Endothelial cell of umbilical vein (primary cell): ENCODE results near the gene DPEP3. TPM values are rescaled to one million over a fixed set of nuclear protein-coding genes. Genes with fewer than 3 reads are reported as not detected.
A peak's percentile ranks its signal among the peaks of the same experiment; 100 is the strongest.

Experiments
- BruUV-seq: library from RNA; stranded (reverse); fragments of 400-500 nt; replicated peaks from 2 replicates; lab custom pipeline; 2021; lab: Mats Ljungman, UMichigan
- CTCF ChIA-PET: fragments of 300-600, 350-600 bp; sonication (Branson Sonifier 250); formaldehyde crosslinking; loops from one replicate; lab custom pipeline; 2021; ENCODE audit warnings: antibody characterized with exemption, inconsistent platforms; lab: Charles Lee
- POLR2A ChIA-PET: fragments of 300-600, 350-600 bp; sonication (Branson Sonifier 250); formaldehyde crosslinking; loops from one replicate; lab custom pipeline; 2021; ENCODE audit warnings: antibody characterized with exemption, inconsistent platforms; lab: Charles Lee
- DNase-seq: peaks from one replicate; pipeline ENCODE4 v3.0.0-alpha.2; 2011; ENCODE audit warnings: low read depth, low spot score
- FAIRE-seq: peaks from 2 replicates; lab custom pipeline; 2011; peaks lifted over from hg19 to GRCh38; lab: Jason Lieb, UNC
- H2AFZ ChIP-seq: 2 replicates; pipeline ENCODE4 v1.6.0; 2012; ENCODE audit warnings: low read depth, low read length, control low read depth, inconsistent platforms
- H3K27ac ChIP-seq: 2 replicates; pipeline ENCODE4 v1.5.1; 2011; ENCODE audit warnings: low read depth, mild to moderate bottlenecking, control low read depth, low read length, moderate library complexity; ENCODE audit not compliant: insufficient read depth
- H3K27me3 ChIP-seq, 2 experiments: 2 replicates each; pipeline versions ENCODE4 v1.6.0 to v1.6.1; 2011; ENCODE audit warnings: low read length in 2 of 2, mixed read lengths in 1 of 2; ENCODE audit not compliant: control insufficient read depth in 2 of 2, insufficient read depth in 2 of 2
- H3K36me3 ChIP-seq, 2 experiments: 2 replicates in 1 of 2; 3 replicates in 1 of 2; pipeline ENCODE4 v1.5.1; 2011; ENCODE audit warnings: low read length in 2 of 2, mild to moderate bottlenecking in 1 of 2, moderate library complexity in 1 of 2; ENCODE audit not compliant: control insufficient read depth in 2 of 2, insufficient read depth in 2 of 2; ENCODE audit errors: extremely low read depth in 1 of 2
- H3K4me1 ChIP-seq: 3 replicates; pipeline ENCODE4 v1.5.1; 2011; ENCODE audit warnings: mild to moderate bottlenecking, low read length; ENCODE audit not compliant: control insufficient read depth, insufficient read depth; ENCODE audit errors: extremely low read depth
- H3K4me2 ChIP-seq: 2 replicates; pipeline ENCODE4 v1.6.1; 2011; ENCODE audit warnings: low read length, control low read depth, mixed read lengths; ENCODE audit not compliant: insufficient read depth
- H3K4me3 ChIP-seq, 3 experiments: fragments of 200-600 bp in 1 of 3; sonication (generic), shearing (Covaris generic) in 1 of 3; replicated peaks in 1 of 3; 2 replicates each; pipeline ENCODE4 v1.5.1; 2011 to 2016; ENCODE audit warnings: control low read depth in 3 of 3, low read length in 3 of 3, mild to moderate bottlenecking in 2 of 3, inconsistent platforms in 1 of 3, low read depth in 1 of 3, moderate library complexity in 1 of 3; ENCODE audit not compliant: insufficient read depth in 1 of 3
- H3K79me2 ChIP-seq: 2 replicates; pipeline ENCODE4 v1.6.0; 2012; ENCODE audit warnings: low read length, inconsistent platforms; ENCODE audit not compliant: control insufficient read depth, insufficient read depth
- H3K9ac ChIP-seq: replicated peaks from 2 replicates; pipeline ENCODE3; 2011; ENCODE audit warnings: low read length, control low read depth; ENCODE audit not compliant: insufficient read depth; ENCODE audit errors: extremely low read depth
- H3K9me1 ChIP-seq: replicated peaks from 3 replicates; pipeline ENCODE4 v1.6.0; 2011; ENCODE audit warnings: mild to moderate bottlenecking, low read length; ENCODE audit not compliant: control insufficient read depth, insufficient read depth; ENCODE audit errors: extremely low read depth
- H3K9me3 ChIP-seq: replicated peaks from 2 replicates; pipeline ENCODE4 v1.5.1; 2012; ENCODE audit warnings: low read length, inconsistent platforms; ENCODE audit not compliant: control insufficient read depth, insufficient read depth
- H4K20me1 ChIP-seq: replicated peaks from 2 replicates; pipeline ENCODE3; 2011; ENCODE audit warnings: mild to moderate bottlenecking, low read length; ENCODE audit not compliant: control insufficient read depth, insufficient read depth; ENCODE audit errors: extremely low read depth
- EZH2 ChIP-seq: IDR thresholded peaks from 2 replicates; pipeline ENCODE4 v1.6.1; 2012; ENCODE audit warnings: borderline replicate concordance, low read depth, mild to moderate bottlenecking, moderate library complexity, low read length, inconsistent platforms; ENCODE audit not compliant: severe bottlenecking
- FOS ChIP-seq: IDR thresholded peaks from 2 replicates; pipeline ENCODE4 v1.6.1; 2011; ENCODE audit warnings: mild to moderate bottlenecking, low read length, moderate library complexity, borderline replicate concordance; ENCODE audit not compliant: insufficient read depth
- GATA2 ChIP-seq: IDR thresholded peaks from 2 replicates; pipeline ENCODE4 v1.7.0; 2011; ENCODE audit warnings: low read depth, mild to moderate bottlenecking, moderate library complexity, mixed read lengths, low read length; ENCODE audit not compliant: insufficient read length, insufficient read depth
- MYC ChIP-seq: IDR thresholded peaks from one replicate; pipeline ENCODE4 v1.6.1; 2011; ENCODE audit warnings: mild to moderate bottlenecking, low read depth, low read length
- POLR2A ChIP-seq: IDR thresholded peaks from 2 replicates; pipeline ENCODE4 v1.6.1; 2012; ENCODE audit warnings: low read depth, mild to moderate bottlenecking, control low read depth, low read length
- dilution Hi-C: fragments of 300-500 bp; cut with MboI; formaldehyde crosslinking; loops from one replicate; pipeline ENCODE4 v1.15.0; 2019; ENCODE audit warnings: low sequenced_read_pairs; ENCODE audit not compliant: extremely low pct_ligation_motif_present
- intact Hi-C: fragments of 100-400 bp; cut with micrococcal nuclease; formaldehyde crosslinking; loops from one replicate; pipeline ENCODE4 v1.10.0; 2022
- polyA plus RNA-seq, 4 experiments: library from polyadenylated mRNA; depleted of rRNA in 3 of 4; stranded (reverse) in 3 of 4; unstranded in 1 of 4; fragments of >200 nt; gene quantifications; 2 replicates each; pipeline versions ENCODE4 v1.2.1 to v1.2.3, GENCODE V29; 2011 to 2012; ENCODE audit warnings: missing spikeins in 1 of 4
- total RNA-seq: library from RNA; stranded (reverse); gene quantifications from 2 replicates; pipeline ENCODE4 v1.2.3, GENCODE V29; 2021
- TF ChIP-seq, protein P1 (sequence below), 2 donors: IDR thresholded peaks; 1 replicate in 1 of 2; 2 replicates in 1 of 2; pipeline ENCODE4 v1.5.1; 2011; ENCODE audit warnings: low read length in 2 of 2, mild to moderate bottlenecking in 2 of 2, moderate library complexity in 2 of 2, control low read depth in 1 of 2, inconsistent platforms in 1 of 2, low read depth in 1 of 2; ENCODE audit not compliant: insufficient read depth in 1 of 2; ENCODE audit errors: extremely low read depth in 1 of 2

DPEP3 gene
- total and polyA plus RNA-seq, 2 donors (not counting 3 experiments of a cell fraction or from before 2014, with no cell fraction given), result 0.06 TPM; not detected in 1

GRCh38 chr16:67945392-67945933 is 34.8 kb downstream of the DPEP3 start:
- dilution Hi-C loops, result no loop called here
- no peaks in the 10 kb centered on the region for H3K4me1 ChIP-seq
- no peaks in the 10 kb centered on the region for H3K9me3 ChIP-seq
- no peaks in the 10 kb centered on the region for H3K27me3 ChIP-seq
- no peak for FAIRE-seq
- no peak for TF ChIP-seq GATA2
- TF ChIP-seq, protein P1, sequence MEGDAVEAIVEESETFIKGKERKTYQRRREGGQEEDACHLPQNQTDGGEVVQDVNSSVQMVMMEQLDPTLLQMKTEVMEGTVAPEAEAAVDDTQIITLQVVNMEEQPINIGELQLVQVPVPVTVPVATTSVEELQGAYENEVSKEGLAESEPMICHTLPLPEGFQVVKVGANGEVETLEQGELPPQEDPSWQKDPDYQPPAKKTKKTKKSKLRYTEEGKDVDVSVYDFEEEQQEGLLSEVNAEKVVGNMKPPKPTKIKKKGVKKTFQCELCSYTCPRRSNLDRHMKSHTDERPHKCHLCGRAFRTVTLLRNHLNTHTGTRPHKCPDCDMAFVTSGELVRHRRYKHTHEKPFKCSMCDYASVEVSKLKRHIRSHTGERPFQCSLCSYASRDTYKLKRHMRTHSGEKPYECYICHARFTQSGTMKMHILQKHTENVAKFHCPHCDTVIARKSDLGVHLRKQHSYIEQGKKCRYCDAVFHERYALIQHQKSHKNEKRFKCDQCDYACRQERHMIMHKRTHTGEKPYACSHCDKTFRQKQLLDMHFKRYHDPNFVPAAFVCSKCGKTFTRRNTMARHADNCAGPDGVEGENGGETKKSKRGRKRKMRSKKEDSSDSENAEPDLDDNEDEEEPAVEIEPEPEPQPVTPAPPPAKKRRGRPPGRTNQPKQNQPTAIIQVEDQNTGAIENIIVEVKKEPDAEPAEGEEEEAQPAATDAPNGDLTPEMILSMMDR (IDR thresholded peaks at IDR 0.05; ENCODE audit: extremely low read depth in 1 of 2, insufficient read depth in 1 of 2, low read depth in 1 of 2, low read length in 2 of 2), result no peak
- TF ChIP-seq POLR2A, result no peak
- TF ChIP-seq EZH2, result no peak
- TF ChIP-seq MYC, result no peak
- no peak for TF ChIP-seq FOS
- H3K27ac ChIP-seq, result no peak overlapping the region
- peaks cover 25 to 77% of the 10 kb centered on the region in 2 experiments for H3K36me3 ChIP-seq
- no peaks in the 10 kb centered on the region for H3K9me1 ChIP-seq
- ChIA-PET POLR2A (no interaction called here), CTCF (interaction anchor here (1.3 to 1.4 kb wide), 2 partner anchors 62 to 129 kb away, joined by 3 to 5 read pairs; no protein-coding TSS in a partner anchor)
- H4K20me1 ChIP-seq, result no peaks in the 10 kb centered on the region
- no peak for DNase-seq
- BruUV-seq, result TSS peak; percentile 14
- H2AFZ ChIP-seq, result no peak overlapping the region
- no peak overlapping the region for H3K4me3 ChIP-seq
- no peak overlapping the region for H3K9ac ChIP-seq
- H3K4me2 ChIP-seq, result no peak overlapping the region
- H3K79me2 ChIP-seq, result no peaks in the 10 kb centered on the region
- intact Hi-C loops, result no loop called here
